ENCODE measurements around the gene DCTN3. TPM values are rescaled to one million over a fixed set of nuclear protein-coding genes. Genes with fewer than 3 reads are reported as not detected.

DCTN3 gene
- total and polyA plus RNA-seq, 2 experiments from 2014 or later, result 75.0 to 83.1 TPM

- TF ChIP-seq EZH2 (IDR thresholded peaks at IDR 0.05; ENCODE audit: borderline replicate concordance) (no peak), CTCF (IDR thresholded peaks at IDR 0.05; ENCODE audit: poor library complexity) (peak; percentile 88), EZH2phosphoT487 (IDR thresholded peaks at IDR 0.05; ENCODE audit: low read depth, severe bottlenecking, unreplicated experiment) (no peak)
- H3K27me3 ChIP-seq, result no peaks in the 10 kb centered on the region
- H3K79me2 ChIP-seq, result peaks cover 13% of the 10 kb centered on the region
- H4K20me1 ChIP-seq (ENCODE audit: insufficient read depth, poor library complexity, severe bottlenecking), result no peaks in the 10 kb centered on the region
- no peaks in the 10 kb centered on the region for H3K9me3 ChIP-seq (ENCODE audit: low read depth)
- H3K9me2 ChIP-seq (replicated peaks; ENCODE audit: insufficient read depth), result no peaks in the 10 kb centered on the region
- H3K4me2 ChIP-seq, result peak overlapping the region; percentile 92
- H3K36me3 ChIP-seq (replicated peaks; ENCODE audit: insufficient read depth, low read depth), result no peaks in the 10 kb centered on the region
- peak overlapping the region; percentile 94 for H2AFZ ChIP-seq
- peaks cover 6% of the 10 kb centered on the region for H3K4me1 ChIP-seq (ENCODE audit: insufficient read depth)
- peak overlapping the region; percentile 67 for H3K4me3 ChIP-seq
- DNase-seq (ENCODE audit: low spot score), result peak; percentile 92
- H3K27ac ChIP-seq, result peak overlapping the region; percentile 82
- 7% methylated on average over 15 of the region's 15 CpGs for WGBS (ENCODE audit: low lambda C conversion rate, missing lambda C conversion rate)
Observed at GRCh38 chr9:34612788-34613390, 7.4 kb downstream of the DCTN3 start.

DNA sequence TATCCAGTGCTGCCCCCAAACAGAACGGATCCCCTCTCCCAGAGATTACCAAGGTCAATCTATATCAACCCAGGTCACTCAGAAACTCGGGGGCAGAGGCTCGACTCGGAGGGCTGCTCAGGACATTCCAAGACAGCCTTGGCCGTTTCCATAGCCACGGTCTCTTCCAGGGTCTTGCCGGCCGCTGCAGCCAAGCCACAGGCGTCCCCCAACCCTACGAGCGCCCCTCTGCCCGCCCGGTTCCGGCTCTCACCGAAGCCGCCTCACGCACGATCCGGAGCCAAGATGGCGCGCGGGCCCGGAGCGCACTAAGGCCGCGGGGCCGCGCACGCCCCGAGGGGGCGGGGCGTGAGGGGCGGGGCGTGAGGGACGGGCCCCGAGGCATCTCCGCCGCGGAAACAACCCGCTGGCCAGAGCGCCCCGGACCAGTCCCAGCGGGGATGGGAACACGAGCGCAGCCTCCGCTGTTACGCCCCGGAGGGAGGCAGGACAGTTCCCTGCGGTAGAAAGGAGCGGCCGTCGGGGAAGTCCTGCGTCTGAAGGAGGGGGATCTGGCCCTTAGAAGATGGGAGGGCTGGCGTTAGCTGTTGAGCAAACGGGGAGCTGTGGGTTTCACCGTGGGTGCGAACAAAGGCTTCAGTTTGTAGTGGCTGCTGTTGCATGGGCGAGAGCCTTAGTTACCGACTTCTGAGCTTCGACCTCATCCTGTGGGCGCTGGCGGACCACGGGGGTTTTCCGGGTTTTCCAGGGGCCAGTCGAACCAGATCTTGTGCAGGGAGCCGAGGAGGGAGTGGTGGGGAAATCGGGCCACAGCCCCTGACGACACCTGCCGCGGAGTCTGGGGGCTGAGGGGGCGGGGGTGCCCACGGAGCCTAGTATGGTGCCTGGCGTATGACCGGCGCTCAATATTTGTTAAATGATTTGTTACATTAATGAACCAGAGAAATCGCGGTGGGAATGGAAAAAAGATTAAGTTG is 8.2 kb downstream of the DCTN3 start, which contains the start of gene RPP25L:
Gene RPP25L, minus strand, starts transcription at position 287 of the 977 bp plus-strand sequence. CDS start 801 bp downstream, outside the sequence.
- peaks cover 13% of the 10 kb centered on the region for H3K79me2 ChIP-seq
- H4K20me1 ChIP-seq (ENCODE audit: insufficient read depth, poor library complexity, severe bottlenecking), result no peaks in the 10 kb centered on the region
- 2% methylated on average over 64 of the region's 77 CpGs for WGBS (ENCODE audit: low lambda C conversion rate, missing lambda C conversion rate)
- no peaks in the 10 kb centered on the region for H3K9me3 ChIP-seq (ENCODE audit: low read depth)
- no peak for TF ChIP-seq EZH2phosphoT487 (IDR thresholded peaks at IDR 0.05; ENCODE audit: low read depth, severe bottlenecking, unreplicated experiment)
- no peak for TF ChIP-seq CTCF (IDR thresholded peaks at IDR 0.05; ENCODE audit: poor library complexity)
- TF ChIP-seq EZH2 (IDR thresholded peaks at IDR 0.05; ENCODE audit: borderline replicate concordance), result no peak
- peak within 1 kb of the TSS; percentile 67 for H3K4me3 ChIP-seq
- no peaks in the 10 kb centered on the region for H3K27me3 ChIP-seq
- peak within 1 kb of the TSS; percentile 94 for H2AFZ ChIP-seq
- no peaks in the 10 kb centered on the region for H3K36me3 ChIP-seq (replicated peaks; ENCODE audit: insufficient read depth, low read depth)
- H3K27ac ChIP-seq, result peak within 1 kb of the TSS; percentile 82
- peak within 1 kb of the TSS; percentile 92 for H3K4me2 ChIP-seq
- no peaks in the 10 kb centered on the region for H3K9me2 ChIP-seq (replicated peaks; ENCODE audit: insufficient read depth)
- DNase-seq (ENCODE audit: low spot score), result peak; percentile 96
- H3K4me1 ChIP-seq (ENCODE audit: insufficient read depth), result peaks cover 6% of the 10 kb centered on the region

GRCh38 chr9:34611251-34611810 is 9.0 kb downstream of the DCTN3 start:
- no peaks in the 10 kb centered on the region for H3K27me3 ChIP-seq
- peak overlapping the region; percentile 67 for H3K4me3 ChIP-seq
- H3K4me1 ChIP-seq (ENCODE audit: insufficient read depth), result peaks cover 9% of the 10 kb centered on the region
- H3K79me2 ChIP-seq, result peaks cover 13% of the 10 kb centered on the region
- no peaks in the 10 kb centered on the region for H3K36me3 ChIP-seq (replicated peaks; ENCODE audit: insufficient read depth, low read depth)
- no peaks in the 10 kb centered on the region for H4K20me1 ChIP-seq (ENCODE audit: insufficient read depth, poor library complexity, severe bottlenecking)
- peak overlapping the region; percentile 82 for H3K27ac ChIP-seq
- H3K4me2 ChIP-seq, result peak overlapping the region; percentile 92
- peak overlapping the region; percentile 94 for H2AFZ ChIP-seq
- peak; percentile 26 for DNase-seq (ENCODE audit: low spot score)
- WGBS (ENCODE audit: low lambda C conversion rate, missing lambda C conversion rate), result 66% methylated on average over 10 of the region's 10 CpGs
- TF ChIP-seq EZH2phosphoT487 (IDR thresholded peaks at IDR 0.05; ENCODE audit: low read depth, severe bottlenecking, unreplicated experiment) (no peak), CTCF (IDR thresholded peaks at IDR 0.05; ENCODE audit: poor library complexity) (no peak), EZH2 (IDR thresholded peaks at IDR 0.05; ENCODE audit: borderline replicate concordance) (no peak)
- no peaks in the 10 kb centered on the region for H3K9me3 ChIP-seq (ENCODE audit: low read depth)
- H3K9me2 ChIP-seq (replicated peaks; ENCODE audit: insufficient read depth), result no peaks in the 10 kb centered on the region
